H9 (cell line): Measurements from ENCODE around the gene WNT3. TPM values are rescaled to one million over a fixed set of nuclear protein-coding genes. Genes with fewer than 3 reads are reported as not detected.

Experiments
- DNase-seq: peaks from one replicate; pipeline ENCODE4 v3.0.0-alpha.2; 2017
- H2AFZ ChIP-seq: one replicate; pipeline ENCODE4 v1.6.1; 2013; ENCODE audit warnings: mild to moderate bottlenecking, low read length, control low read depth, moderate library complexity
- H2AK5ac ChIP-seq: 2 replicates; pipeline ENCODE4 v1.6.1; 2013; ENCODE audit warnings: low read length, control low read depth, mixed read lengths; ENCODE audit not compliant: insufficient read length
- H2BK120ac ChIP-seq: one replicate; pipeline ENCODE4 v1.6.1; 2013; ENCODE audit warnings: low read depth, mild to moderate bottlenecking, low read length, control low read depth, inconsistent platforms; ENCODE audit not compliant: poor library complexity, severe bottlenecking
- H2BK12ac ChIP-seq: 2 replicates; pipeline ENCODE4 v1.6.1; 2013; ENCODE audit warnings: low read length, control low read depth, mixed read lengths, low read depth; ENCODE audit not compliant: insufficient read length
- H2BK15ac ChIP-seq: 2 replicates; pipeline ENCODE4 v1.6.1; 2013; ENCODE audit warnings: low read depth, low read length, control low read depth
- H2BK20ac ChIP-seq: one replicate; pipeline ENCODE4 v1.6.1; 2013; ENCODE audit warnings: low read depth, mild to moderate bottlenecking, low read length, control low read depth, inconsistent platforms; ENCODE audit not compliant: poor library complexity, severe bottlenecking
- H2BK5ac ChIP-seq: 2 replicates; pipeline ENCODE4 v1.6.1; 2013; ENCODE audit warnings: low read length, control low read depth, mixed read lengths; ENCODE audit not compliant: insufficient read length
- H3K14ac ChIP-seq: 2 replicates; pipeline ENCODE4 v1.6.1; 2013; ENCODE audit warnings: low read length, control low read depth; ENCODE audit not compliant: insufficient read depth
- H3K18ac ChIP-seq: 2 replicates; pipeline ENCODE4 v1.6.1; 2013; ENCODE audit warnings: low read depth, mild to moderate bottlenecking, mixed read lengths, low read length, control low read depth; ENCODE audit not compliant: insufficient read length
- H3K23ac ChIP-seq: 2 replicates; pipeline ENCODE4 v1.6.1; 2013; ENCODE audit warnings: low read length, control low read depth, mixed read lengths, low read depth; ENCODE audit not compliant: insufficient read length
- H3K23me2 ChIP-seq: 2 replicates; pipeline ENCODE4 v1.6.1; 2013; ENCODE audit warnings: low read depth, mild to moderate bottlenecking, mixed read lengths, low read length, control low read depth; ENCODE audit not compliant: insufficient read length, poor library complexity, severe bottlenecking
- H3K27ac ChIP-seq: 2 replicates; pipeline ENCODE4 v1.5.1; 2013; ENCODE audit warnings: low read length, control low read depth, mixed read lengths, low read depth; ENCODE audit not compliant: insufficient read length
- H3K27me3 ChIP-seq: 2 replicates; pipeline ENCODE4 v1.6.1; 2013; ENCODE audit warnings: low read length, control low read depth, inconsistent platforms; ENCODE audit not compliant: insufficient read depth
- H3K4ac ChIP-seq: 2 replicates; pipeline ENCODE4 v1.6.1; 2013; ENCODE audit warnings: low read depth, mild to moderate bottlenecking, control low read depth, inconsistent platforms, low read length, moderate library complexity
- H3K4me1 ChIP-seq: 2 replicates; pipeline ENCODE4 v1.6.1; 2013; ENCODE audit warnings: low read length, control low read depth, inconsistent platforms; ENCODE audit not compliant: insufficient read depth
- H3K4me2 ChIP-seq: 2 replicates; pipeline ENCODE4 v1.6.1; 2013; ENCODE audit warnings: low read length, control low read depth, mixed read lengths; ENCODE audit not compliant: insufficient read length, insufficient read depth
- H3K56ac ChIP-seq: 2 replicates; pipeline ENCODE4 v1.6.1; 2013; ENCODE audit warnings: low read depth, mild to moderate bottlenecking, mixed read lengths, low read length, control low read depth; ENCODE audit not compliant: insufficient read length
- H3K79me1 ChIP-seq: 2 replicates; pipeline ENCODE4 v1.6.1; 2013; ENCODE audit warnings: low read depth, mild to moderate bottlenecking, moderate library complexity, low read length, control low read depth, inconsistent platforms; ENCODE audit not compliant: insufficient read depth, poor library complexity, severe bottlenecking
- H3K79me2 ChIP-seq: 2 replicates; pipeline ENCODE4 v1.6.1; 2013; ENCODE audit warnings: low read length, control low read depth, inconsistent platforms; ENCODE audit not compliant: insufficient read depth
- H3K9ac ChIP-seq: 2 replicates; pipeline ENCODE4 v1.6.1; 2013; ENCODE audit warnings: low read length, control low read depth, mixed read lengths; ENCODE audit not compliant: insufficient read length; ENCODE audit errors: extremely low read depth
- H3K9me3 ChIP-seq: one replicate; pipeline ENCODE4 v1.6.1; 2013; ENCODE audit warnings: low read depth, low read length, inconsistent platforms; ENCODE audit not compliant: control insufficient read depth
- H3T11ph ChIP-seq: one replicate; pipeline ENCODE4 v1.6.1; 2013; ENCODE audit warnings: mild to moderate bottlenecking, low read length, control low read depth, inconsistent platforms
- H4K20me1 ChIP-seq: one replicate; pipeline ENCODE4 v1.6.1; 2013; ENCODE audit not compliant: control insufficient read depth, insufficient read length, insufficient read depth
- H4K5ac ChIP-seq: 2 replicates; pipeline ENCODE4 v1.6.1; 2013; ENCODE audit warnings: low read depth, mild to moderate bottlenecking, mixed read lengths, low read length, control low read depth; ENCODE audit not compliant: insufficient read length
- H4K8ac ChIP-seq: replicated peaks from 2 replicates; pipeline ENCODE4 v1.6.1; 2013; ENCODE audit warnings: low read length, control low read depth, mixed read lengths, low read depth; ENCODE audit not compliant: insufficient read length
- H4K91ac ChIP-seq: 2 replicates; pipeline ENCODE4 v1.6.1; 2013; ENCODE audit warnings: low read depth, mild to moderate bottlenecking, moderate library complexity, mixed read lengths, low read length, control low read depth; ENCODE audit not compliant: insufficient read length
- H3K27ac Mint-ChIP-seq, 3 experiments: 2 replicates in 2 of 3; 3 replicates in 1 of 3; pipeline ENCODE4 v1.8.0; 2020 to 2021; ENCODE audit warnings: mixed read lengths in 3 of 3, mild to moderate bottlenecking in 1 of 3, moderate library complexity in 1 of 3
- H3K27me3 Mint-ChIP-seq: 2 replicates; pipeline ENCODE4 v1.8.0; 2021; ENCODE audit warnings: low read depth, mild to moderate bottlenecking, moderate library complexity, mixed read lengths
- H3K36me3 Mint-ChIP-seq, 3 experiments: 2 replicates in 2 of 3; 3 replicates in 1 of 3; pipeline ENCODE4 v1.8.0; 2020 to 2021; ENCODE audit warnings: low read depth in 3 of 3, mixed read lengths in 3 of 3; ENCODE audit not compliant: insufficient read depth in 1 of 3
- H3K4me1 Mint-ChIP-seq, 2 experiments: 2 replicates each; pipeline ENCODE4 v1.8.0; 2020; ENCODE audit warnings: mixed read lengths in 2 of 2
- H3K4me3 Mint-ChIP-seq, 2 experiments: 2 replicates in 1 of 2; 3 replicates in 1 of 2; pipeline ENCODE4 v1.8.0; 2020 to 2021; ENCODE audit warnings: mild to moderate bottlenecking in 2 of 2, mixed read lengths in 2 of 2, moderate library complexity in 1 of 2
- H3K9me3 Mint-ChIP-seq, 2 experiments: 2 replicates in 1 of 2; 3 replicates in 1 of 2; pipeline ENCODE4 v1.8.0; 2020; ENCODE audit warnings: mild to moderate bottlenecking in 2 of 2, mixed read lengths in 2 of 2, moderate library complexity in 1 of 2
- WGBS: extraction: QIAGEN DNeasy Blood & Tissue Kit; methylation state at CpG from one replicate; pipeline ENCODE4 v1.1.7; 2013; ENCODE audit warnings: missing lambda C conversion rate, low lambda C conversion rate, mixed read lengths; ENCODE audit not compliant: insufficient read length; ENCODE audit errors: extremely low coverage; 5-methylcytosine and 5-hydroxymethylcytosine counted together
- total RNA-seq: library from RNA; stranded (reverse); gene quantifications from 2 replicates; pipeline ENCODE4 v1.2.1, GENCODE V29; 2021
- TF ChIP-seq, protein P1 (sequence below): fragments of 200-600 bp; sonication (generic); conservative IDR thresholded peaks from 3 replicates; pipeline ENCODE4 v1.8.0; 2021; ENCODE audit warnings: antibody characterized with exemption, mild to moderate bottlenecking

The WNT3 gene
- total RNA-seq, 1 experiment from 2014 or later: 22.4 TPM

- no peak overlapping the region for H2BK12ac ChIP-seq
- peaks cover 89% of the 10 kb centered on the region for H3K27me3 Mint-ChIP-seq
- H3K27ac Mint-ChIP-seq: no peak overlapping the region
- no peak overlapping the region for H2BK20ac ChIP-seq
- H3K56ac ChIP-seq: no peak overlapping the region
- no peaks in the 10 kb centered on the region for H3K79me2 ChIP-seq
- H3K23me2 ChIP-seq: no peaks in the 10 kb centered on the region
- no peaks in the 10 kb centered on the region for H4K20me1 ChIP-seq
- H3K18ac ChIP-seq: no peak overlapping the region
- DNase-seq: no peak
- H3K79me1 ChIP-seq: no peaks in the 10 kb centered on the region
- peaks cover 2 to 13% (median 3%) of the 10 kb centered on the region in 3 experiments; a peak in 4 of 7 replicates for H3K36me3 Mint-ChIP-seq
- H3K4me1 ChIP-seq: peaks cover under 1% of the 10 kb centered on the region; the same call in 1 of the 2 replicates
- H3K9me3 Mint-ChIP-seq: peaks cover 0 to 3% of the 10 kb centered on the region in 2 experiments; a peak in 1 of 5 replicates
- H3K4me3 Mint-ChIP-seq: no peak overlapping the region; a peak in 2 of 5 replicates
- H3K27me3 ChIP-seq: peaks cover 17% of the 10 kb centered on the region; the same call in 1 of the 2 replicates
- no peak overlapping the region for H4K8ac ChIP-seq
- H4K5ac ChIP-seq: no peak overlapping the region
- H2AFZ ChIP-seq: no peak overlapping the region
- no peak overlapping the region for H2BK120ac ChIP-seq
- TF ChIP-seq, protein P1, sequence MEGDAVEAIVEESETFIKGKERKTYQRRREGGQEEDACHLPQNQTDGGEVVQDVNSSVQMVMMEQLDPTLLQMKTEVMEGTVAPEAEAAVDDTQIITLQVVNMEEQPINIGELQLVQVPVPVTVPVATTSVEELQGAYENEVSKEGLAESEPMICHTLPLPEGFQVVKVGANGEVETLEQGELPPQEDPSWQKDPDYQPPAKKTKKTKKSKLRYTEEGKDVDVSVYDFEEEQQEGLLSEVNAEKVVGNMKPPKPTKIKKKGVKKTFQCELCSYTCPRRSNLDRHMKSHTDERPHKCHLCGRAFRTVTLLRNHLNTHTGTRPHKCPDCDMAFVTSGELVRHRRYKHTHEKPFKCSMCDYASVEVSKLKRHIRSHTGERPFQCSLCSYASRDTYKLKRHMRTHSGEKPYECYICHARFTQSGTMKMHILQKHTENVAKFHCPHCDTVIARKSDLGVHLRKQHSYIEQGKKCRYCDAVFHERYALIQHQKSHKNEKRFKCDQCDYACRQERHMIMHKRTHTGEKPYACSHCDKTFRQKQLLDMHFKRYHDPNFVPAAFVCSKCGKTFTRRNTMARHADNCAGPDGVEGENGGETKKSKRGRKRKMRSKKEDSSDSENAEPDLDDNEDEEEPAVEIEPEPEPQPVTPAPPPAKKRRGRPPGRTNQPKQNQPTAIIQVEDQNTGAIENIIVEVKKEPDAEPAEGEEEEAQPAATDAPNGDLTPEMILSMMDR: no peak
- H3K14ac ChIP-seq: no peak overlapping the region
- H3K4ac ChIP-seq: no peak overlapping the region
- no peak overlapping the region for H2BK15ac ChIP-seq
- H3K27ac ChIP-seq: no peak overlapping the region
- WGBS: no CpG with 5 or more reads among the region's 23 CpGs
- H3T11ph ChIP-seq: no peak overlapping the region
- no peak overlapping the region for H4K91ac ChIP-seq
- H3K9me3 ChIP-seq: no peaks in the 10 kb centered on the region
- no peak overlapping the region for H2AK5ac ChIP-seq
- no peak overlapping the region for H2BK5ac ChIP-seq
- no peak overlapping the region for H3K4me2 ChIP-seq
- no peak overlapping the region for H3K9ac ChIP-seq
- H3K4me1 Mint-ChIP-seq: peaks cover 32 to 47% of the 10 kb centered on the region in 2 experiments
- H3K23ac ChIP-seq: no peak overlapping the region
Measured at GRCh38 chr17:46777943-46778915, 40.3 kb downstream of the WNT3 start.
